NCI-H82 treated with DMSO at 0.1 percent for 48 hours (cell line): ENCODE measurements around the gene GLRA1.
A peak's percentile ranks its signal among the peaks of the same experiment; 100 is the strongest.

Source experiments
- DNase-seq: peaks from one replicate; lab custom pipeline; 2025; ENCODE audit not compliant: unreplicated experiment; lab: John Stamatoyannopoulos, UW

Gene GLRA1

GRCh38 chr5:151924564-151925301 lies at the start of gene GLRA1:
Gene GLRA1, minus strand, starts transcription at chr5:151924851. Its CDS starts 302 bp downstream, at chr5:151924549.
- DNase-seq: no peak

- no peak for DNase-seq
Observed at GRCh38 chr5:151970885-151971284, 46.2 kb upstream of the GLRA1 start.

GRCh38 chr5:151967865-151968264 lies 43.2 kb upstream of the GLRA1 start:
- peak; percentile 61 for DNase-seq

GRCh38 chr5:151966046-151966445 lies 41.4 kb upstream of the GLRA1 start:
- no peak for DNase-seq

- DNase-seq: no peak
Observed at GRCh38 chr5:151964471-151964870, 39.8 kb upstream of the GLRA1 start.

- DNase-seq: no peak
Observed at GRCh38 chr5:151961557-151961956, 36.9 kb upstream of the GLRA1 start.

GRCh38 chr5:151958111-151958510 lies 33.5 kb upstream of the GLRA1 start:
- peak; percentile 46 for DNase-seq

- no peak for DNase-seq
Observed at GRCh38 chr5:151956725-151957124, 32.1 kb upstream of the GLRA1 start.

- DNase-seq: no peak
Observed at GRCh38 chr5:151954255-151954654, 29.6 kb upstream of the GLRA1 start.

GRCh38 chr5:151953833-151954232 lies 29.2 kb upstream of the GLRA1 start:
- DNase-seq: peak; percentile 95

GRCh38 chr5:151952238-151952637 lies 27.6 kb upstream of the GLRA1 start:
- DNase-seq: no peak

- DNase-seq: no peak
Observed at GRCh38 chr5:151950706-151951105, 26.1 kb upstream of the GLRA1 start.

- no peak for DNase-seq
Observed at GRCh38 chr5:151949701-151950308, 25.2 kb upstream of the GLRA1 start.

GRCh38 chr5:151949113-151949512 lies 24.5 kb upstream of the GLRA1 start:
- no peak for DNase-seq

- no peak for DNase-seq
Observed at GRCh38 chr5:151947931-151948608, 23.4 kb upstream of the GLRA1 start.

- no peak for DNase-seq
Observed at GRCh38 chr5:151937851-151938250, 13.2 kb upstream of the GLRA1 start.

GRCh38 chr5:151935135-151935695 lies 10.6 kb upstream of the GLRA1 start:
- peak; percentile 98 for DNase-seq

GRCh38 chr5:151931260-151931659 lies 6.6 kb upstream of the GLRA1 start:
- no peak for DNase-seq

GRCh38 chr5:151926188-151926587 lies 1.5 kb upstream of the GLRA1 start:
- DNase-seq: peak; percentile 98

- DNase-seq: peak; percentile 89
Observed at GRCh38 chr5:151925340-151925739, 689 bp upstream of the GLRA1 start.

GRCh38 chr5:151923866-151924476 lies 680 bp downstream of the GLRA1 start:
- peak; percentile 73 for DNase-seq
